ENCODE measurements around the gene SEZ6L. TPM values are rescaled to one million over a fixed set of nuclear protein-coding genes. Genes with fewer than 3 reads are reported as not detected.

The SEZ6L gene
- total and polyA plus RNA-seq, 8 donors: 0.08 to 0.82 (median 0.58) TPM

DNA sequence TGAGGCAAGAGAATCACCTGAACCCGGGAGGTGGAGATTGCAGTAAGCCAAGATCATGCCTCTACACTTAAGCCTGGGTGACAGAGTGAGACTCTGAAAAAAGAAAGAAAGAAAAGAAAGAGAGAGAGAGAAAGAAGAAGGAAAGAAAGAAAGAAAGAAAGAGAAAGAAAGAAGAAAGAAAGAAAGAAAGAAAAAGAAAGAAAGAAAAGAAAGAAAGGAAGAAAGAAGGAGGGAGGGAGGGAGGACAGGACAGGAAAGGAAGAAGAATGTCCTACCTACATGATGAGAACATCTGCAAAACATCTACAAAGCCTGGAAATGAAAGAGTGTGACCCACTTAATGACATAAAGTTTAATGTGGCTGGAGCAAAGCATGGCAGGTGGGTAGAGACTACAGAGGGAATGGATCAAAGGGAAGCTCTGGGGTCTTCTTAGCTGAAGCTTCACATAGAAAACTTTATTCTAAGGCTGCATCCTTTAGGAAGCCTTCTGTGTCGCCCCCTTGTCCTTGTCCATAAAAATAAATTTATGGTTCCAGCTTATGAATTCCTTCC, 147.5 kb downstream of the SEZ6L start:
- no peaks in the 10 kb centered on the region for H3K4me1 ChIP-seq
- no peak for ATAC-seq
- H3K27ac ChIP-seq: no peak overlapping the region
- DNase-seq: no peak
- TF ChIP-seq, protein P1, sequence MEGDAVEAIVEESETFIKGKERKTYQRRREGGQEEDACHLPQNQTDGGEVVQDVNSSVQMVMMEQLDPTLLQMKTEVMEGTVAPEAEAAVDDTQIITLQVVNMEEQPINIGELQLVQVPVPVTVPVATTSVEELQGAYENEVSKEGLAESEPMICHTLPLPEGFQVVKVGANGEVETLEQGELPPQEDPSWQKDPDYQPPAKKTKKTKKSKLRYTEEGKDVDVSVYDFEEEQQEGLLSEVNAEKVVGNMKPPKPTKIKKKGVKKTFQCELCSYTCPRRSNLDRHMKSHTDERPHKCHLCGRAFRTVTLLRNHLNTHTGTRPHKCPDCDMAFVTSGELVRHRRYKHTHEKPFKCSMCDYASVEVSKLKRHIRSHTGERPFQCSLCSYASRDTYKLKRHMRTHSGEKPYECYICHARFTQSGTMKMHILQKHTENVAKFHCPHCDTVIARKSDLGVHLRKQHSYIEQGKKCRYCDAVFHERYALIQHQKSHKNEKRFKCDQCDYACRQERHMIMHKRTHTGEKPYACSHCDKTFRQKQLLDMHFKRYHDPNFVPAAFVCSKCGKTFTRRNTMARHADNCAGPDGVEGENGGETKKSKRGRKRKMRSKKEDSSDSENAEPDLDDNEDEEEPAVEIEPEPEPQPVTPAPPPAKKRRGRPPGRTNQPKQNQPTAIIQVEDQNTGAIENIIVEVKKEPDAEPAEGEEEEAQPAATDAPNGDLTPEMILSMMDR (IDR thresholded peaks at IDR 0.05): no peak
- no peaks in the 10 kb centered on the region for H3K9me3 ChIP-seq
- intact Hi-C loops (cut with DNase I): no loop called here
- H3K36me3 ChIP-seq: no peaks in the 10 kb centered on the region
- H3K27me3 ChIP-seq: peaks cover 0 to 63% of the 10 kb centered on the region in 2 donors
- H3K4me3 ChIP-seq: no peak overlapping the region

DNA sequence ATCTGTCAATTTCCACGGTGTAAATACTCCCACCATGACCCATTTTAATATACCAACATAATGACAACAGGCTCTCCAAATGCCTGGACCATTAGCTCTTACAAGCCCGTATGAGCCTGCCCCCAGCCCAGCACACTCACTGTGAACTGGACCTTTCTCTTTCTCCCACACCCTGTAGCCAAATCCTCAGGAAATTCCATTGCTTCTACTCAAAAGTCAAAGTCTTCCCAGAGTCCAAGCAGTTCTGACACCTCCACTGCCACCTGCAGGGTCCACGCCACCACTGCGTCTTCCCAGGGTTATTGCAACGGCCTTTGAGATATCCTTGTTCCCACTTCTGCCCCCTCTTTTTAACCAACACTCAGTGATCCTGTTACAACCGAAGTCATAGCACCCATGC, 149.7 kb downstream of the SEZ6L start:
- Histone ChIP-seq H3K36me3 (no peaks in the 10 kb centered on the region), H3K27ac (no peak overlapping the region), H3K27me3 (peaks cover 0 to 59% of the 10 kb centered on the region in 2 donors), H3K4me1 (no peaks in the 10 kb centered on the region), H3K9me3 (no peaks in the 10 kb centered on the region), H3K4me3 (no peak overlapping the region)
- no peak for DNase-seq
- TF ChIP-seq, protein P1 (IDR thresholded peaks at IDR 0.05): no peak
- intact Hi-C loops (cut with DNase I): no loop called here
- no peak for ATAC-seq

DNA sequence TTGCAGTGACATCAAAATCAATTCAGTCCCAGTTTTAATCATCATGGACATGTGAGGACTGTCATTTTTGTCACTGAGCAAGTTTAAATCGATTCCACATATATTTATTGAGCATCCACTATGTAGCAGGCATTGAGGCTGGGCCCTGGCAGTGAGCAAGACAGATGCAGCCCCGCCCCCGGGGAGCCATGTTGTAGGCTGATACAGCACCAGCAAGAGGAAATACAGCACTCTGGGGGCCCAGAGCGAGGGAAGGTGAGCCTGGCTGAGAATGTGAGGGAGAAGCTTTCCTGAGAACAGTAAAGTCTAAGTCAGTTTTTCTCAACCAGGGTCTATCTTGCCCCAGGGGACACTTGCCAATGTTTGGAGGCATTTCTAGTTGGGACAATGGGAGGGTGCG, 151.2 kb downstream of the SEZ6L start:
- intact Hi-C loops (cut with DNase I): no loop called here
- H3K4me1 ChIP-seq: no peaks in the 10 kb centered on the region
- H3K27me3 ChIP-seq: peaks cover 0 to 58% of the 10 kb centered on the region in 2 donors
- ATAC-seq (no peak), DNase-seq (no peak)
- TF ChIP-seq, protein P1 (IDR thresholded peaks at IDR 0.05): no peak
- H3K36me3 ChIP-seq: no peaks in the 10 kb centered on the region
- H3K27ac ChIP-seq: no peak overlapping the region
- no peaks in the 10 kb centered on the region for H3K9me3 ChIP-seq
- no peak overlapping the region for H3K4me3 ChIP-seq

DNA sequence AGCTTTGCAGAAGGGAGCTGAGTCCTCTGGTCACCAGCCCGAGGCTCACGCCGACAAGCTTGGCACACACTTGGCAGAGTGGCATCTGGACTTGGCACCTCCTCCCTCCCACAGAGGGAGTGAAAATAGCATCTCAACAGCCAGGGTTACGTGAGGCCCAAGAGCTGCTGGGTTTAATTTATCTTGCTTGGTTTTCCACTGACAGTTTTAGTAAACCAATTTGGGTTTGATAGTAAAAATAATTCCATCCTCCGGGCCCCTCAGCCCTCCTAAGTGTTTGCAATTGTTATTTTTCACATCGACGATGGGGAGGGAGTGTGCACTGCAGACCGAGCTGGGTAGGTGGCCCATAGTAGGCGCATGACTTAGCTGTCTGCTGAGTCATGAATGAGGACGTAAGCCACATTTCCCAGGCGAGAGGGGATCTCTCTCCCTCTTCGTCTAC, 152.2 kb downstream of the SEZ6L start:
- Histone ChIP-seq H3K4me3 (no peak overlapping the region), H3K9me3 (no peaks in the 10 kb centered on the region), H3K27ac (no peak overlapping the region), H3K4me1 (no peaks in the 10 kb centered on the region), H3K36me3 (no peaks in the 10 kb centered on the region), H3K27me3 (peaks cover 0 to 61% of the 10 kb centered on the region in 2 donors)
- intact Hi-C loops (cut with DNase I): no loop called here
- no peak for ATAC-seq
- TF ChIP-seq, protein P1 (IDR thresholded peaks at IDR 0.05): no peak
- DNase-seq: no peak

DNA sequence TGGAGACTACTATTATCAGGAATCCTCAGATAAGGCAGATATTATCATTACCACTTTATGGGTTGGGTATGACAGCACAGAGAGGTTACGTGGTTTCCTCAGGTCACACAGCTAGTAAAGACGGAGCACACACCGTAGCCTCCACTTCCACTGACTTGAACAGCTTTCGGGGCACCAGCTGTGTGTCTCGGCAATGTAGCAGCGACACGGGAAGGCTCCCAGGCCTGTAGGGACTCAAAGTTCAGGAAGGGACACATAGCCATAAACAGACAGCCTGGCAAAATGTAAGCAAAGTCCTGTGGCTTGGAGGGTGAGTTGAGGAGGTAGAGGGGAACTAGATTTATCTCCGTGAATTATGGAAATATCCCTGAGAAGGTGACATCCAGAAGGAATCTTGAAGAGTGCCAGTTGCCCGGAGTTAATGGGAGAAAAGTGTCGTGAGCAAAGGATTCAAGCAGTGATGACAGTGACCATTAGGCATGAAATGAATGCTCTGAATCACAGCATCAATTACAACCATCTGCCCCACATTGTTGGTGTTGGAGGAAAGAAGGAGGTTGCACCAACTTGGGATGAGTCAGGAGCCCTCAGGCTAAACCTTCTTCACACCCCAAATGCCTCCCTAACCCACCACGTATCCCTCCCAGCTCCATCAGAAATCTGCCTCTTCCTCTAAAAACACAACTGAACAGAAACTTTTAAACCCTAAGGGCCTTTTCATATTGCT, 153.1 kb downstream of the SEZ6L start:
- TF ChIP-seq, protein P1 (IDR thresholded peaks at IDR 0.05): no peak
- no peak overlapping the region for H3K27ac ChIP-seq
- no peak overlapping the region for H3K4me3 ChIP-seq
- no peaks in the 10 kb centered on the region for H3K36me3 ChIP-seq
- no peak for ATAC-seq
- DNase-seq: no peak
- H3K27me3 ChIP-seq: peaks cover 0 to 62% of the 10 kb centered on the region in 2 donors
- intact Hi-C loops (cut with DNase I): no loop called here
- no peaks in the 10 kb centered on the region for H3K9me3 ChIP-seq
- no peaks in the 10 kb centered on the region for H3K4me1 ChIP-seq
